ENCODE results near the gene CFC1B. TPM values are rescaled to one million over a fixed set of nuclear protein-coding genes. Genes with fewer than 3 reads are reported as not detected.
"Not testable (repeated sequence)": the region's sequence is repeated elsewhere in the genome, so short reads cannot be mapped to it uniquely, and the experiment has no call there.

Gene CFC1B
- total RNA-seq (2014; rRNA removed; shearing (Covaris generic)): not detected in 2 replicates
- not detected in 2 replicates for polyA plus RNA-seq (2015; cell fraction: cytosol; rRNA removed)
- polyA plus RNA-seq (2015; cell fraction: nucleus; rRNA removed): not detected in 2 replicates

DNA sequence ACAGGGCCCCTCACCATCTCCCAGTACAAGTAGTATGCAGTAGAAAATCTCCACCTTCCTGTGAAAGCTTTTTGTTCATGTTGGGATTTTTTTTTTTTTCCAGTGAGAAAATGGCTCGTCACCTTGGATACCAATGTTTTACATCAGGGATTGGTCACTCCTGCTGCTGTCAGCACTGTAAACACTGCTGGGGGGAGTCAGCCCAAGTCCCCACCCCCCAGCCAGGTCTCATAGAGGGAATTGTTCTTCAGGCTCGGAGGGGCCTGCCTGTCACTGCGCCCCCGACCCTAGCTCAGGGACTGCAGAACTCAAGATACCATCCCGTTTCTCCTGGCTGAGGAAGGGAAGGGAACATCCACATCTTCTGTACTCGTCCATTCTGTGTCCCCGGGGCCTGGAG lies at the start of gene CFC1B:
CFC1B (plus strand) TSS at position 231 of the 400 bp plus-strand sequence. CDS start 263 bp downstream, outside the sequence.
- not testable (repeated sequence) for DNase-seq (ENCODE audit: low read depth)

DNA sequence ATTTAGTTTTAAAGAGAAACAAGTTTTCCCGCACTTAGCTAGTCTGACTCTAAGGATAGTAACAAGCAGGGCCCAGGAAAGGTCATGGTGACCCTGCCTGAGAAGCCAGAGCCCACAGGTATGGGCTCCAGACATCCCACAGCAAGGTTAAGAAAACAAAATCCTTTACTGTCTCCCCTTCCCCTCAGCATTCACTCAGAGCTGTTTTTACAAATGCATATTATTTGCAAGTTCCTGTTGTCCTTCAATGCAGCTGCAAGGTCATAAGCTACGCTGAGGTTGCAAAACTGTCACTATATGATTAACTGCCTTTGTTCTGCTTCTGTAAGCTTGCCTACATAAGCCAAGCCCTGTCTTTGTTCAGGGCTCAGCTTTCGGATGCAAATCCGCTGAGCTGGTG lies 29.9 kb upstream of the CFC1B start:
- not testable (repeated sequence) for DNase-seq (ENCODE audit: low read depth)

DNA sequence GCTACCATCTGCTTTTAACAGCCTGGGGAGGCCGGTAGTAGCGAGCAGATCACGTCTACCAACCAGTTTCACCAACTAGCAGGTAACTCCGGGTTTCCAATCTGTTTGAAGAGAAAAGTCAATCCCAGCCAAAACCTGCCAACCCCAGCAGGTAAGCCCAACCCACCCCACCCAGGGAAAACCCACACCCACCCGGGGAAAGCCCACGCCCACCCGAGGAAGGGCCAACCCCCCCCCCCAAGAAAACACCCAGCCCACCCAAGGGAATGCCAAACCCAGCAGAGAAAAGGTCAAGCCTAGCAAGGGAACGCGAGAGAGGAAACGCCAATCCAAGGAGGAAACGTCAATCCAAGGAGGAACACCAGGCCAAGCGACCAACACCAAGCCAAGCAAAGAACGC lies 11.8 kb upstream of the CFC1B start, which contains the start of gene POTEI:
POTEI (minus strand) TSS at position 101 of the 400 bp plus-strand sequence; CDS start at position 8, 93 bp downstream.
- DNase-seq (ENCODE audit: low read depth): not testable (repeated sequence)

DNA sequence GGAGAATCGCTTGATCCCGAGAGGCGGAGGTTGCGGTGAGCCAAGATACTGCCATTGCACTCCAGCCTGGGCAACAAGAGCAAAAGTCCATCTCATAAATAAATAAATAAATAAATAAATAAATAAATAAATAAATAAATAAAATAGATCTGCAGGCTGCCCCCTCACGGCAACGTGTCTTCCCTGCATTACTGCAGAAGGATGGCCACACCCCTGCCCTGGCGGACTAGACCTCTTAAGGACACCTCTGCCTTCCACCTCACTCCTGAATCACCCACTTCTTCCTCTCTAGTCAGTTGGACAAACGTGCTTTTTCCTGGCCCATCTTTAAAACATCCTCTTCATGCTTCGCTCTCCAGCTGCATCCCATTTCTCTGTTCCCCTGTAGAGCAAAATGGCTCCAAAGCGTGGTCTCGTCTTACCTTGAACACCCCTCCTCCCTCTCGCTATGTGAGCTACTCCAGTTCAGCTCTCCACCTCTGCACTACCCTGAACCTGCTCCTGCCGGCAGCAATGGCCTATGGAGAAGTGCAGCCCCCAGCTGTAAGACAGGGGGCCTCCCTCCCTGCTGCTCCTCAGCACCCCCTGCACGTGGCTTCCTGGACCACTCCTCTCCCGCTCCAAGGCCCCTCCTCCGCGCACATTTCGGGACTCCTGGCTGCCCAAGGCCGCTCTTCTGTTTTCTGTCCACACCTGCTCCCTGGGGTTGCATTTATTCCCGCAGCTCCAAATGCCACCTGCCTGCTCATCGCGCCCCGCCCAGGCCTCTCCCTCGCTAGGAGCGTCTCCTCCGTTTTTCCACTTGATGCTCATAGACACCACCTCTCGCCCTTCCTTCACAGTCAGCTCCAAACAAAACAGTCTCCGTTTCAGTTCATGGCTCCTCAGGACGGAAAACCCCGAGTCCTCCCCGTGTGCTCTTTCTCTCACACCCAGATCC lies 9.9 kb upstream of the CFC1B start:
- not testable (repeated sequence) for DNase-seq (ENCODE audit: low read depth)

DNA sequence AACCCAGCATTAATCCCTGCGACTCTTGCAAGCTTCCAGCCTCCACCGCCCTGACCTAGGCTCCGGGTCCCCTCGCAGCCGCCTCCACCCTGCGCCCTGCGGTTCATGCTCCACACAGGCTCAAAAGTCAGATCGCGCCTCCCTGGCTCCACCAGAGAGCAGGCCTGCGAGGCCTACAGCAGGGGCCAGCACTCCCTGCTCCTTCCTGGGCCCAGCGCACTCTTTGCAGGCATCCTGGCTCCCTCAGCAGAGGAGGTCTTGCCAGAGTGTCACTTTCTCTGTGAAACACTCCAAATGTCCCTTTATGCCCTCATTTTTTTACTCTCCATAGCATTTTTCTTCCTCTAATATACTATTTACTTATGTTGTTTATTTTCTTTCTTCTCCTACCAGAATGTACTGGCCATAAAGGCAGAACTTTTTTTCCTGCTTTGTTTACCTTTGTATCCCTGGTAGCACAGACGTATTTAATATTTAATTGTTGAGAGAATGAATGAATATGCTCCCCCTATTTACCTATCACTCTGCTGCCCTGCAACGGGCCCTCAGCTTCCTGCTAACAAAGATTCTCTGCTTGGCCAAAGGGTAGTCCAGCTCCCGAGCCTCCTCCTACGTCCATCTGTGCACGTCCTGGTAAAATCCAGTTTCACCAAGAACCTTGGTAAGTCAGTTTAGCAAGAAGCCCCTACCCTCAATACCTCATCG lies 9.1 kb upstream of the CFC1B start:
- DNase-seq (ENCODE audit: low read depth): not testable (repeated sequence)

DNA sequence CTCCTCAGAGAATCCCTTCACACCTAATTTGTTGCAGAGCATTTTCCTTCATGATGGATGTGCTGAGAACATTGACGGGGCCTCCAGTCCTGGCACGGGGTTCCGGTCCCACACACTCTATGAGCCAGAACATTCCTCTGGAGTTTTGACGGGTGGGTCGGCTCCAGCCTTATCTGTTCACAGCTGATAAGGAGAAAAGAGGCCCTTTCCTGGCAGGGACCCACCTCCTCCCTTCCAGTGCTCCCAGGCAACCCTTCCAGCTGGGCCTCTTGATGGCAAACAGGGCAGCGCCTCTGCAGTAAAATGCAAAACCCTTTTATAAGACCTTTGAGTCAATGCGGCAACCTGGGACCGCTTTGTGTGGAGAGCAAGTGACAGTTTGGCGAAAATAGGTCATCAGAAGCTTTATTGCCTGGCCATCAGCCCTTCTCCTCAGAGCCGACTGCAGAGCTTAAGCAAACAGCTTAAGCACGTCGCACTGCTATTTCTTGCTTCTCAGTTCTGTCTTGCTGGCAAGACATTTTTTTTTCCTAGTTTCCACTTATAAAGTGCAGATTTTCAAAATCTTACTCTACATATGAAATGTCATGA lies 2.4 kb upstream of the CFC1B start:
- DNase-seq (ENCODE audit: low read depth): not testable (repeated sequence)

DNA sequence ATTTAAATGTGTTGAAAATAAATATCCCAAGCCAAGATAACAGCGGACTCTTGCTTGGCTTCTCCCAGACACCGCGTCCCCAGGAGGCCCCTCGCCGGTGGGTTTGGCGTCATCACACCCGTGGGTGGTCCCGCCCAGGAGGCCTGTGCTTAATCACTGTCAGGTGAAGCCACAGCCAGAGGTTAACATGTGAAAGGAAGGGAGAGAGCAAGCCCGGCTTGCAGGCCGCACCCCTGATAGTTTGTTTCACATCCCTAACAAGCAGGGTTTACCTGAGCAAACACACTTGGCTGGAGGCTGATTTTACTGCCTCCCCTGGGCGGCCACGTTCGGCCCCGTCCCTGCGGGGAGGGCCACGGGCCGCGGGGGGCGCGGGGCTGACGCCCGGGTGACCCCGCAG lies 1.4 kb downstream of the CFC1B start:
- DNase-seq (ENCODE audit: low read depth): not testable (repeated sequence)

DNA sequence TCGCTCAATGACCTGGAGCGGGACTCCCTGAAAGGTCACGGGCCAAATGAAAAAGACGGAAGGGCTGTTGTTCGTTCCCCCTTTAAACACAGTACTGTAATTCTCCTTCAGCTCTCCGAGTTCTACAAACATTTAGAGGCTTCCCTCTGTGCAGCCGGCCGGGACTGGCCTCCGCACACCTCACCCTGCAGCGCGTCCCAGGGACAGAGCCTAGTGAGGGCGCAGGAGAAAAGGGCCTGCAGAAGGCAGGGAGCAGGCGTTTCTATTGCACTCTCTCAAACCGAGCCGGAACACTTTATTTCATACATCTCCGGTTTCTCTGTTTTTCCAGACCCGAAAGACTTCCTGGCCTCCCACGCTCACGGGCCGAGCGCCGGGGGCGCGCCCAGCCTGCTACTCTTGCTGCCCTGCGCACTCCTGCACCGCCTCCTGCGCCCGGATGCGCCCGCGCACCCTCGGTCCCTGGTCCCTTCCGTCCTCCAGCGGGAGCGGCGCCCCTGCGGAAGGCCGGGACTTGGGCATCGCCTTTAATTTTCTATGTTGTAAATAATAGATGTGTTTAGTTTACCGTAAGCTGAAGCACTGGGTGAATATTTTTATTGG lies 6.4 kb downstream of the CFC1B start:
- DNase-seq (ENCODE audit: low read depth): not testable (repeated sequence)

DNA sequence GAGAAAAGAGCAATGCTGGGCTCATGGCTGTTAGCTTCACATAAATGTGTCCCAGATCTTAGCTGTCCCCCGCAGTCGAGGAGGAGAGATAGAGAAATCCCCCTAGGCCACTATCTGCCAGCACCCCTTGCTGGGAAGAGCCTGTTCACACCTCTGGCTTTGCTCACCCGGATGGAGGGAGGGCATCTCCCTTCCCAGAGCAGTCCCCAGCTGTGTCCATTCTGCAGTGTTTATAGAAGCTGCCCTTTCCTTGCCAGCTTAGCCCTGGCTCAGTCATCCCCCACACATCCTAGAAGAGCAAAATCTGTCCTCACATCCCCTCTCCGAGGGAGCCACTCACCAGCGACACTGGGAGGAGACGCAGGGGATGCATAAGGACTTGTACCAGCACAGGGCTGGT lies 8.5 kb downstream of the CFC1B start:
- not testable (repeated sequence) for DNase-seq (ENCODE audit: low read depth)

DNA sequence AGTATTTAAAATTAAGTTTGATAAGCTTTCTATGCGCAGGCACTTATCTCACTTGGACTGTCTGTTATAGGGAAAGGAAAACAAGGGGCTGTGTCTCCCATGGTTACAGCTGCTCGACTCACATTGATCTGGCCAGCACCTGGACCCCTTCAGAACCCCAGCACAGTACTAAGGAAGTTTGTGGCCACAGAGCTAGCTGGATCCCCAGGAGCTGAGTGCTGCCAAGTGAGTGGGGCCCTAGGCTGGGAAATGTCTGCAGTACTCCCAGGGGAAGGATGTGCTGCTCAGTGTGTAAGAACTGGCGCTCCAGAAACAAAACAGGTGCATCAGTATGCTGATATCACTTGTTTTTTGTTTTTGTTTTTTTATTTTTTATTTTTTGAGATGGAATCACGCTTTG lies 9.2 kb downstream of the CFC1B start:
- DNase-seq (ENCODE audit: low read depth): not testable (repeated sequence)

DNA sequence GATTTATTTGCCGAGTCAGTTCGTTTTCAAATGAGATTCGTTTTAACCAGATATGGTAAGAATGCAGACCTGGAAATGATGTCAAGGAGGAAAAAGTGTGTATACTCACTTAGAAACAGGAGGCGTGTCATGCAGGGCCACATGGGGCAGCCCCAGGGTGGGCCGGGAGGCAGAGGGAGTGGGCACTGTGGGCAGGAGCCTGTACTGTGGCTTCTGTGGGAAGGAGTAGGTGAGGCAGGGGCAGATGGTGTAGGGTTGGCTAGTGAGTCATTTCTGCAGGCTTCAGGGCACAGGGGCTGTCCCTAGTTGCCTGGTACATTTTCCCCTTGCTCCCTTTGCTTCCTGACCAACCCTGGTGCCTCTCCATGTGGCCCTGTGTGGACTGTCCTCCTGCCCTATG lies 10.2 kb downstream of the CFC1B start:
- not testable (repeated sequence) for DNase-seq (ENCODE audit: low read depth)

DNA sequence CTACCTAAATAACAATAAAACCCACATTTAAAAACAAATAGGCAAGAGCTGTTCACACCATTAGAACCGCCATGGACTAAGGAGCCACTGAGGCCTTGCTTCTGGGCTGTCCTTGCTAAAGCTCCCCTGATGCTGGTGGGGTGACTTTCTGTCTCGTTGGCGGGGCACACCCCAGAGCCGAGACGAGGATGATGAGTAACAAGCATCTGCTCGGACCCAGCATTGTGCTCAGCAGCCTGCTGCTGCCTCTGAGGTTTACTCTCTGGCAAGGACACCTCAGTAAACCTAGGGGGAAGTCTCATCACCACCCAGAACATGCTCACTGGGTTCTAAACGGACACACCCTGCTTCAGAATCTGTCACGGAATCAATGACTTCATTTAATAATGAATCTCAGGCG lies 10.7 kb downstream of the CFC1B start:
- not testable (repeated sequence) for DNase-seq (ENCODE audit: low read depth)

DNA sequence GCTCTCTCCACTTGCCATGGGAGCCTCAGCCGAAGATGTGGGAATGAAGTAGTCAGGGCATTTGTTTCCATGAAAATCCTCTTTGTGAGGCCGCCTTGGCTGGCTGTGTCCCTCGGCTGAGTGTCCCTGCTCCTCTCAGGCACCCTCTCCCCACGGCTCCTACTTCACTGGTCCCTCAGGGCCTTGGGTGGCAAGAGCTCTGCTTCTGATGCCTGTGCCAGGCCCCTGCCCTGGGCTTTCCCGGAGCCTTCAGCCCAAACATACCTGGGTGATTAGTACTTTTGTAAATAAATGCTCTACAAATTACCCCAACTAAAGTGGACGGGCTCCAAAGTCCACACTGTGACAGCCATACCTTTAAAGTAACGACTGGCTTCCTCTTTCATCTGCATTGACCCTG lies 15.6 kb downstream of the CFC1B start:
- DNase-seq (ENCODE audit: low read depth): not testable (repeated sequence)

DNA sequence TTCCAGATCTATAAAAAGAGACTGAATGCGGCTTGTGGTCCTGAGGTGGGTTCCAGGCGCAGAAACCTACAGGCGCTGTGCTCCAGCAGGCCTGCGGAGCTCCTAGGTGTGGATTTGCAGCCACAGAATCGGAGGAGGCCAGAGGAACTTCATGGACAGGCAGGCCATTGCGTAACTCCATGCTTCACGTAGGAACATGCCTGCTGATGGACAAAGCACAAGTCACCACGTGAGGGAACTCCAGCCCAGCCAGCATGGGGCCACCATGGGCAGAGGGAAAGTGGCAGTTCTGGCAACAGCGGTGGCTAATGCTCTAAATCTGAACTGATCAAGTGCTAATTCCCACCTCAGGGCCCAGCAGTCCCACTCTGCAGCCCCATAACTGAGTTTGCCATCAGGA lies 17.2 kb downstream of the CFC1B start:
- not testable (repeated sequence) for DNase-seq (ENCODE audit: low read depth)

DNA sequence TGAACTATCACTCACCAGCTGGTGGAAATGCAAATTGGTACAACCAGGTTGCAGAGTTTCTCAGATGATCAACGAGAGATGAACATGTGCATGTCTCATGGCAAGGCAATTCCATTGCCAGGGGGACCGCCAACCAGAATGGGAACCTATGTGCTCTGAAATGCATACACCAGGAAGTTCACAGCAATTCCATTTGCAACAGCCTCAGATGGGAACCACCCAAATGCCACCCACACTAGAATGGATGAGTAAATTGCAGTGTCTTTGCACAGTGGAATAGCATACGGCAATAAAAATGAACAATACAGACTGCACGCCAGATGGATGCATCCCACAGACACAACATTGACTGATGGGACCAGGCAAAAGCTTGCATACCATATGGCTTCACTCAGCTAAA lies 21.8 kb downstream of the CFC1B start:
- DNase-seq (ENCODE audit: low read depth): not testable (repeated sequence)

DNA sequence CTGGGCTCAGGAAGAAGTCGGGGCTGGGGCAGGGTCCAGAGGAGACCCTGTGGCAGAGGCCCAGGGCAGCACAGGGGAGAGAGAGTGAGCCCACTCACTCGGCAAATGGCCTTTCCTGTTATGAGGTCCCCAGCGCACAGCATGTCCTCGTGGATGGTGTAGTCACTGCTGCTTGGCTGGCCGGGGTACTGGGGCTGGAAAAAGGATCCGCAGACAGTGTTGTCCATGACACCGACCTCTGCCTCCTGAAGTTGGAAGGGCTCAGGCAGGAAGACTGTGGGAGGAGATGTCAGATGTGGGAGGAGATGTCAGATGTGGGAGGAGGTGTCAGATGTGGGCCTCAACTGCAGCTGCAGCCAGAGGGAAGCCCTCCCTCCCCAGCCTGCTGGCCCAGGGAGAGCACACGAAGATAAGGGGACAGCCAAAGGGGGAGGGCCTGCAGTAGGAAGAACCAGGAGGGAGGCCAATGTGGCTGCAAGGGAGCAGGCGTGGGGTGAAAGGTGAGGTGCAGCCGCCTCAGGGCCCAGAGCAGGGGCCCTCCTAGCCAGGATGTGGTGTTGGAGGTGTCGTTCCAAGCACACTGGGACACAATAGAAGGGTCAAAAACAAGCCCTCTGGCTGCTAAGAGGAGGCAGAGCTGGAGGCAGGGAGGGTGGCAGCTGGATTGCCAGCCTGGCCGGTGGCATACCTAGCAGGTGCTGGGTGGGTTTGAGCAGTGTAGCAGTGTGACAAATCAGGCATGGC lies 22.9 kb downstream of the CFC1B start:
- not testable (repeated sequence) for DNase-seq (ENCODE audit: low read depth)

DNA sequence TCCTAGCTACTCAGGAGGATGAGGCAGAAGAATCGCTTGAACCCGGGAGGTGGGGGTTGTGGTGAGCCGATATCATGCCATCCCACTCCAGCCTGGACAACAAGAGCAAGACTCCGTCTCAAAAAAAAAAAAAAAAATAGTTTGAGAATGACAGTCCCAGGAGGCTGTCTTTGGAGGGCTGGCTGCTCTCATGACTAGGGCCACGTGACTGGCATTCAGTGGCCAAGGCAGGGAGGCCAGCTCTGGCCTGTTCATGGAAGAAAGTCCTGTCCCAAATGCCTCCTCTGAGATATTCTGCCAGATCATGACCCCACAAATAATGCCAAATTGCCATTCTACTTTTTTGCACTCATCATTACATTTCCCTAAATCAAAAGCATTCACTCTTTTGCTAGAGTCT lies 24.0 kb downstream of the CFC1B start:
- not testable (repeated sequence) for DNase-seq (ENCODE audit: low read depth)

DNA sequence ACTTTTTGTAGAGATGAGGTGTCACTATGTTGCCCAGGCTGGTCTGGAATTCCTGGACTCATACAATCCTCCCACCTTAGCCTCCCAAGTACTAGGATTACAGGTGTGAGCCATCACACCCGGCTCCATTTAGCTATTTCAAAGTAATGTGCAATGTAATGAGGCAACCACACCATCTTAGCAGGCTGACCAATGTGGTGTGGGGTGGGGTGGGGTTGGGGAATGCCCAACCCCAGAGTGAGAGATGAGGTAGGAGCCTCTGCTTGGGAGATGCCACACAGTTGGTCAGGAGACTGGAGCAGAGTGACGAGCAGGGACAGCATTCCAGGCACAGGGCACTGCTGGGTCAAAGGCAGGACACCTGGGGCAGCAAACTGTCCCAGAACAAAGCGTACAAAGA lies 27.4 kb downstream of the CFC1B start:
- not testable (repeated sequence) for DNase-seq (ENCODE audit: low read depth)

DNA sequence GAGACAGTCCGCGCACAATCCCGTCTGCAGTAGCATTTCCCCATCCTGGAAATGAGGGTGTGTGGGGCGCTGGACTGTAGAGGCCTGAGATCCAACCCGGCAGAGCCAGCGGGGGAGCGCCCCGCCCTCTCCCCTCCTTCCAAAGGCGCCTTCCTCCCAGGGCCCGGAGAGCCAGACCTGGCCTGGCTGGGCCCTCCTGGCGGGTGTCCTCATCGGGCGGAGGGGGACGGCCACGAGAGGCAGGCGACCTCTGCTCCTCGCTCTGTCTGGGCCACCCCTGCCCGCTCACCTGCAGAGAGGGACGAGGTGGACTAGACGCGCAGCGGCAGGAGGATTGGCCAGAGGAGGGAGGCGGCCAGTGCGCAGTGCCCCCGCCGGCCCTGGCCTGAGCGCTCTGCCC lies 28.5 kb downstream of the CFC1B start:
- DNase-seq (ENCODE audit: low read depth): not testable (repeated sequence)

DNA sequence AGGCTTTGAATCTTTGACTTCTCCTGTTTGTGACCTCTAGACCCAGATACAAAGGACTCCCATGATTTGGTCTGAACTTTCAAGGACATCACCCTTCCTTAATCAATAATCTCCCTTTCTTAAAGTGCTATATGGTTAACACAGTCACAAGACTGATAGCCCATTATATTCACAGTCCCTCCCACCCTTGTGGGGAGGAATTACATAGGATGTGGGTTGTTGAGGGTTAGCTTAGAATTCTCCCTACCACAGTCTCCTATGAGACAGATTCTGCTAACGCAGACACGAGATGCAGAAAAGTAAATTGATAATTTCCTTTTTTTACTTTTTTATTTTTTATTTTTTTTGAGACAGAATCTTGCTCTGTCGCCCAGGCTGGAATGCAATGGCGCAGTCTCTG lies 33.2 kb downstream of the CFC1B start:
- DNase-seq (ENCODE audit: low read depth): not testable (repeated sequence)

Data from HT1080 (cell line).